Right renal pelvis (tissue), 4 donors: ENCODE measurements around the gene CHRM4. TPM values are rescaled to one million over a fixed set of nuclear protein-coding genes. Genes with fewer than 3 reads are reported as not detected.

Experiments
- DNase-seq, 4 donors: peaks; one replicate each; pipeline ENCODE4 v3.0.0-alpha.2; 2013; ENCODE audit warnings: low read depth in 4 of 4, low spot score in 3 of 4, missing footprints in 1 of 4
- polyA plus RNA-seq, 4 donors: library from polyadenylated mRNA; unstranded; fragments of 120-200 nt; gene quantifications; one replicate each; pipeline ENCODE4 v1.2.1, GENCODE V29; 2013; ENCODE audit not compliant: insufficient read length in 4 of 4

CHRM4 gene
- polyA plus RNA-seq, 4 donors: 0.22 to 0.34 (median 0.27) TPM

DNA sequence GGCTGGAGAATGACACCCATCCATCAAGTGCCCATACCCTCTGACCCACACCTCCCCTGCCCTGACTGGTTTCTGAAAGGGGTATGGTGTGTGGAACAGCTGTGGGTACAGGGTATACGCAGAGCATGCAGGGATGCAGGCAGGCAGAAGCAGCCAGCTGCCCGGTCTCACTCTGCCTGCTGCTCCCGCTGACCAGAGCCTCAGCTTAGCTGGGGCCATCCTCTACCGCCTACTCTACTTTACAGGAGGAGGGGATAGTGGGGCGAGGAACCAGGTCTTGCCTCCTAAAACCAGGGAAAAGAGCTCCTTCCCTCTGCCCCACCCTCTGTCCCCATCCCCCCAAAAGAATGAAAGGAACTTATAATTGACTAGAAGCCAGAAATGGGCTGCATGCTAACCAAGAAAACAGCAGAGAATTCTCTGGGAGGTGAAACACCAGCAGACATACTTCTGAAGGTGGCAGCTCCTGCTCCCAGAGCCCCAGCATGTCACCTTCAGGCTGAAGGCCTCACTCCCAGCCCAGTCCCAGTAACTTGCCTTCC is 13.0 kb upstream of the CHRM4 start:
- DNase-seq: no peak

DNA sequence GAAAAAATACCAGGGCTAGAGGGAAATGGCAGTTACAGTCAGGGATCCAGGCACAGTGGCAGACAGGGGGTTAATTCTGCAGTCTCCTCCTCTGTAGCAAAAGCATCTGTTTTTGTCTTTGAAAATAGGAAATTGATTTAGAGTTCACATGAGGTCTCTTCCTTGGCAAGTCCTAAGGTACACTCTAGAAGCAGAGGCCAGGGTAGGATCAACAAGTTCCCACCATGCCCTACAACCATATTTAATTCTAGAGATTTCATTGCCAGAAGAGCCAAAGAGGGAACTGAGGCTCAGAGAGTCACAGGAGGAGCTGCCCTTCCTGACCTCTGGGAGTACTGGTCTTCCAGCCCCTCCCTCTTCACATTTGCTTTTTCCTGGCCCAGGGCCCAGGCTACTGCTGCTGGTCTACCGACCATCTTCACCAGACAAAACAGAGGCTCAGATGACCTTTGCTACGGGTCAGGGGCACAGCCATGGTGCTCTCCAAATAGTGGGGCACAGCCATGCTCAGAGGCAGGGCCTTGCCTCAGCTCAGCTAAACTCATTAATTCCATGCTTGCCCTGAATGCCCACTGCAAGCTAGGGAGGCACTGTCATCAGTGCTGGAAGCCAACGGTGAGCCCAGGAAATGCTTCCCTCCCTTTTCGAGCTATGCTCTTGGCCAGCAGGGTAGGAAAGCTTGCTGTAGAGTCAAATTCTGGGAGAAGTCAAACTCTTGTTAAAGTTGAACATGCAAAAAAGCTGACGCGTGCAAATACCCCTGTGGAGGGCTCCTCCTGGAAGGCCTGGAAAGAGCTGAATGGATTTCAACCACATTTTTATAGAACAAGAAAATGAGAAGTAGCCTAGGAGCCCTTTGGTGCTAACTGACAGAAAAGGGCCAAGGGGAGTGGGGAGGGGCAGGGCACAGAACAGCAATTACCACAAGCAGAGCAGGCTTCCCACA is 11.7 kb upstream of the CHRM4 start:
- no peak for DNase-seq

DNA sequence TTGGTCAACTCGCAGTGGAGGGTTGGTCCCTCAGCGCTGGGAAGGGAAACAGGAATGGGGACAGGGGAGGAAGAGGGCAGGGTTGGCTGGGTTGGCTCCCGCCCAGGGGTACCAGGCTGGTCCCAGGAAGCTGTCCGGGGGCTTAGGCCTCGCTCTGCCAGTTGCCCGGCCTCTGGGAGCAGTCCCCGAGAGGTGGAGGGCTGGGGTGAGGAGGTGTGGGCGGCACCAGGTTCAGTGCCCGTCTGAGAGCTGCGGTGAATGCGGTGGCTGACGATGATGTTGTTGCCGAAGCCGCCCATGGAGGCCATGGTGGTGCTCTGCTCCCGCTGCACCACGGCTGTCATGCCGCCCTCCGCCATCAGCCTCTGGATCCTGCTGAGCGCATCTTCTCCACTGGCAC is 6.0 kb upstream of the CHRM4 start:
- DNase-seq: no peak

DNA sequence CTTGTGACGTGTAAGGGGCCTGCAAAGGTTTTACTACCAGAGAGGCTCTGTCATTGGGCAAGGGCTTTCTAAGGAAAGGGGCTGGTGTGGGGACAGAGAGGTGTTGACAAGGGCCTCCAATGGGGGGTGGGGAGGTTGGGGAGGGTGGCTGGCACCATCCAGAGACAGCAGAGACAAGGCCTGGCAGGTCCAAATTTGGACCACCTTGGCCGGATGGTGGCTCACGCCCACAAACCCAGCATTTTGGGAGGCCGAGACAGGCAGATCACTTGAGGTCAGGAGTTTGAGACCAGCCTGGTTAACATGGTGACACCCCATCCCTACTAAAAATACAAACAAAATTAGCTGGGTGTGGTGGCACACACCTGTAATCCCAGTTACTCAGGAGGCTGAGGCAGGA is 2.2 kb upstream of the CHRM4 start:
- no peak for DNase-seq

DNA sequence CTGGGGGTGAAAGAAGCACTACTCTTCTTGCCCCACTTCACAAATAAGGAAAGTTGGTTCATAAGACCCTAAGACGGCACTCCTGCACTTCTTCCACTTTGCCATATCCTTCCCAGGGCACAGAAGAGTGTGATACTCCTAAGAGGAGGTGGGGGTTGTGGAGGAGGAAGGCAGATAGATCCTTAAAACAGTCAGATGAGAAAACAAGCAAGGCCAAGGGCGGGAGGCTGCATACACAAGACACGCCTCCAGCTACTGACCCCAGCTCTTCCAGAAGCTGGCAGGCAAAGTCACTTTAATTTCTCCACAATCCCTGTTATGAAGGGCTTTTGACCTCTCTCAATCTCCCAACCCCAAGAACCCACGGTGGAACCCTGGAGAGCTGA is 1.6 kb upstream of the CHRM4 start:
- no peak for DNase-seq

DNA sequence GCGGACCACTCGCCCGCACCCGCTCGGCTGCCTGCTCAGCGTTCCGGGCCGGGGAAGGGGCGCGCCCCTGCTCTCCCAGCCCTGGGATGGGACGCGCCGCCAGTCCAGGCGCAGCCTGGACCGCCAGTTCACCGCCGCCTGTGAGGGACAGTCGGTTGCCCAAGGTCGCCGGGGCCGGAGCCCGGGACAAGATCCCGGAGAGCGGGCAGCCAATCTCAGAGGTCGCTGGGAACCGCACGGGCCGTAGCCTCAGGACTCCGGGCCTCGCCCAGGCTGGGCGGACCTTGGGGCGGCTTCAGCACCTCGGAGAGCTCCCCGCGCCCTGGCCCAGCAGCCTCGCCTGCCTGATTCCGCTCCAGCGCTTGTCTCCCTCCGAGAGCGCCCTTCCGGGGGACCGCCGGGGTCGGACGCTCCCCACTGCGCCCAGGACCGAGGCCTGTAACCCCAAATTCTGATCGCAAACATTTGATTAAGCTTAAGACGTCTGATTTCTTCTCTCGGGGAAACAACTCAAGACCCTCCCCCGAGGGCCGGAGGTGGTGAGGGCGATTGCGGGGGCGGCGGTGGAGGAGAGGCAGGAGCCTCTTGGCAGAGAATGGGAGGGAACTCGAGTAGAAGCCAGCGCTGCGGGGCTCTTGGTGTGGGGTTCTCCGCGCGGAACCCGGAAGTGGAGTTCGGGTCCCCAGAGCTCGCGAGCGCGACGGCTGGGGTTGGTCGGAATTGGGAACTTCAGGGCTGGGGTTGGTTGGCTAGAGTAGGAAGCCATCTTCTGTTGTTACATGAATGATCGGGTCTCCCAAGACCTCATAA is 1.1 kb upstream of the CHRM4 start:
- DNase-seq: no peak

DNA sequence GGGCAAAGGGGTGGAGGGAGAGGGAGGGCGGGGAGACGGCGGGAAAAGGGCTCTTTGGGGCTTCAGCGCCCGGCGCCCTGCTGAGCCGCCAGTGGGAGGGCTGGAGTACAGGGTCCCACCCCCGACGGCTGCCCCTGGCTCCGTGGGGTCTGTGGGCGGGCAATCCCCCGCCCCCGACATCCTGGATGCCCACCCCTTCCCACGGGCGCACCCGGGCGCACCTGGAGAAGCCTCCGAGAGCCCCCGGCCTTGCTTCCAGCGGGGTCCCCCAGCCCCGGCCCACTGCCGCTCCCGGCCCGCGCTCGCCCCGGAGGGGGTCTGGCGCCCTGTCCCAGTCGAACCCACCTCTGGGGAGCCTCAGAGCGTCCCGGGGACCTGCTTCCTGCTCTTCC is 394 bp downstream of the CHRM4 start:
- no peak for DNase-seq

DNA sequence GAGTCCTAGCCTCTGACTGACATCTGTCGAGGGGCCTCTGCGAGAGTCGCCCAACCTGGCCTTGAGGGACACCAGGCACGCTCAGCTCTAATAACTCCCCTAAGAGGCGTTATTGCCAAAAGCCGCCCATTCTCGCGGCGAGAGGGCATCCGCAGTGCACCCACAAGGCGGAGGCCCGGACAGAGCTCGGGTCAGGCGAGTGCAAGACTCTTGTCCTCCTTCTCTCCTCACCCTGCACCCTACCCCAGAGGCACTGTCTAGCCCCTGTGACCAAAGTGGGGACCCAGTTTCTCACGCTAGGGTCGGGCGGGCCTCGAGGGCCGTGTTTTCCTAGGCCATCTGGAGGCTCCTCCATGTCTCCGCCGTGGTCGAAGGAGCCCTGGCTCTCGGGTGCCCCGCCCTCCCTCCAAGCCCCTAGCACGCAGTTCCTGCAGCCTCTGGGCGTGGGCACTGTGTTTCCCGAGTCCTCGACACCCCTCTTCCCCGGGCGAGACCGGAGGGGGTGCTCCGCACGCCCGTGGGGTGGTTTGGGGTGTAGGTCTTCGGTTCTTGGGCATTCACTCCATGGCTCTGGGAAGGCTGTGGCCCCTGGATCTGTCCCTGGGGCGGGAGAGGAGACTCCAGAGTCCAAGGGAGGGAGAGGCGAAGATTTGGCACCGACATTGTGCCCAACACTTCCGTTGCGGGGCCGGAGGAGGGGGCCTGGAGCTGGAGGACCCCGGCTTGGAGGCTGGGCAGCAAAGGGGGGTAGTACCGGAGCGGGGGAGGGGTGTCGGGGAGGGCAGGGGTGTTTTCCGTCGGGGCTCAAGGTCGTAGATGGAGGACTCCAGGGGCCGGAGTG is 1.0 kb downstream of the CHRM4 start:
- DNase-seq: no peak

DNA sequence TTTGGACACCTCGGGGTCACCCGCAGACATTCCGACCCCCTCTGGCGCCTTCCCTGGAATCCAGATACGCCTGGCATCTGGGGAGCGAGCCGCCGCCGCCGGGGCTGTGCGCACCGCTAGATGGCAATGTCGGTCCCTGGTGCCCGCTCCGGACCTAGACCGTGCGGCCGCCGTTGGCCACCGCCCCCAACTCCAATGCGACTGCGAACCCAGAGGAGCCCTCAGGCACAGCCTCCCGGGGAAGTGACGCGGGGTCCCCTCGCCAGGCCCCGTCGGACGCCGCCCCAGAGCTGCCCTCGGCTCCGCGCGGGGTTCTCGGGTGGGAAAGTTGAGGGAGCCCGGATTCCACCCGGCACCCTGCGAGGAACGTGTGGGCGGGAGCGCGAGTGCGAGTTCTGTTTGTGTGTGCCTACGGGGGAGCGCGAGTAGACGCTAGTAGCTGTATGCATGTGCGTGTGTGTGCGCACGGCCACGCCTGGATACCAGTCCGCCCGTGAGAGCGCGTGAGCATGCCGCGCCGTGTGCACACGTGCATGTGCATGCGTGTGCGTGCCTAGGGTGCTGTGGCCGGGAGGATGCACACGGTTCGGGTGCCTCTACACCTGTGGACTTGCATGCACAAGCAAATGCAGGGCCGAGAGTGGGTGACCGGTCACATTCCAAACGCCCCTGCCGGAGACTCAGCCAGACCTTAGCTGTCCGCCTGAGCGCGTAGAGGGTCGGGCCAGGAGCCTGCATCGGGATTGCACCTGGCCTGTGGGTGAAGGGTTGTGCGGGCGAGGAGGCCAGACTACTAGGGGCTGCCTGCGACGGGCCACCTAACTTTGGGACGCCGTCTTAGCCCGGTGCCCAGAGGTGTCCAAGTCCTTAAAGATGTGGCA is 1.9 kb downstream of the CHRM4 start:
- DNase-seq: no peak

DNA sequence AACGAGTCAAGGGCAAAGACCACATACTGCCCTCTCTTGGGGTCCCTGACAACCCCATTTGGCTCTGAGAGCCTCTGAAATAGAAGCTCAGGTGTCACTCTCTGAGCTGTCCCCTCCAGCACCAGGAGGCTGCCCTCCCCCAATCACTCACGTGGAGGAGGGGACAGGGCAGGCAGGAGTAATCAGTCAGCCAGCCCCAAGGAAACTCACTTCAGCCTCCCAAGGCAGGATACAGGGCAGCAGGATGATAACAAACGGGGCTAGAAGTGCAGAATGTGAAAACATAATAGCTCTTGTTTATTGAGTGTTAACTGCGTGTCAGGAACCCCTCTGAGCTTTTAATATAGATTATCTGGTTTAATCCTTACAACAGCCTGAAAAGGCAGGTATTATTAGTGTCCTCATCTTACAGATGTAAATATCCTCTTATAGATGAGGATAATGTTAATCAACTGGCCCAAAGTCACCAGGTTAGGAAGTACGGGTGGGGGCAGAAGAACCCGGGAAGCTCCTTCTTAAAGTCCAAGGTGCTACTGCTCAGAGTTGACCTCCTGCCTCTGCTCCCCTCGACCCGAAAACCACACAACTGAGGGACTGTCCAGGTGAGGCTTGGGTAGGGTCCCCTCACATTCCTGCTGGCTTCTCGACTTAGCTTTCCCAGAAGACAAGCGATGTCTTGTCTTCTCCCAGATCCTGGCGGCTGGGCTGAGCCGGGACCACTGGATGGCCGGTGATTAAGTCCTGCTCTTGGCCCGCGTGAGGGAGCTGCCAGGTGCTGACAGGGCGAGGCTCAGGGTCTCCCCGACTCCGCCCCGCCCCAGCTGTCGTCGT is 2.7 kb downstream of the CHRM4 start:
- DNase-seq: no peak

DNA sequence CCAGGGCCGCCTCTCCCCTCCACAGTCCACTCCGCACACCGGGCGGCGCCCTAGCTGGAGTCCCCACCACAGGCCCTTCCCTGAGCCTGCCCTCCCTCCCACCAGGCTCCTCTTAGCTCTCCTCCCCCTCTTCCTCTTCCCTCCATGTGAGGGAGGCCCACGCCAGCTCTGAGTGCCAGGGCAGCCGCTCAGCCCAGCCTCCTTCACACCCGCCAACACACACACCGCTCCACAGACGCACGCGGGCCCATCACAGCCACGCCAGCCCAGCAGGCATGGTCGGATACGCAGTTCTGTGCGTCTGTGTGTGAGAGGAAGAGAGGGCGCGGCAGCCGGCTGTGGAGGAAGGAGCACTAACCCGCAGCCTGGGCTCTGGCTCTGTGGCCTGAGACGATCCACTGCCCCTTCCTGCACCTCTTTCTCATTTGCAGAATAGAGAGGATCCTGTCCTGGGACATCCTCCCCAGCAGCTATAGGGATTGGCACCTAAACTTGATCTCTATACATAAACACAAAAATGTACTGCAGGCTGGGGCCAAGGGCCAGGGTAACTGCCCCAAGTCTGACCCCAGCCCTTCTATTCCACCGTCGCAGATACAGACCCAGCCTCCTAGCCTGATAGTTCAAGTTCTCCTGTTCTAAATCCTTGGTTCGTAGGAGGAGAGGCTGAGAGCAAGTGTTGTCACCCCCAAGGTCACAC is 3.5 kb downstream of the CHRM4 start:
- no peak for DNase-seq

DNA sequence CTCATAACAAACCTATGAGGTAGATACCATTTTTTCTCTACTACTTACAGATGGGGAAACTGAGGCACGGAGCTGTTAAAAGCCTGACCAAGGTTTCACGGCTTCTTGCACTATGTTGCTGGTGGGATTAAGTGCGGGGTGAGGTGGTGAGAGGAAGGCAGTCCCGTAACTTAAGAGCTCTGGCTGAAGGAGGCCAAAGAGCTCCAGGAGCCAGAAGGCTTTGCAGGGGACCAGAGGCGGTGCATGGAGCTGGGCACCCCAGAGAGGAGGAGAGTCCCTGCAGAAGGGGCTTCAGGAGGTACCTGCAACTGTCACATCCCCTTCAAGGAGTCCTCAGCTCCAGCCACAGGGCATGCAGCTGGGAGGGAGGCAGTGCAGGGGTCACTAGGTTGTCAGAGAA is 4.1 kb downstream of the CHRM4 start:
- no peak for DNase-seq

DNA sequence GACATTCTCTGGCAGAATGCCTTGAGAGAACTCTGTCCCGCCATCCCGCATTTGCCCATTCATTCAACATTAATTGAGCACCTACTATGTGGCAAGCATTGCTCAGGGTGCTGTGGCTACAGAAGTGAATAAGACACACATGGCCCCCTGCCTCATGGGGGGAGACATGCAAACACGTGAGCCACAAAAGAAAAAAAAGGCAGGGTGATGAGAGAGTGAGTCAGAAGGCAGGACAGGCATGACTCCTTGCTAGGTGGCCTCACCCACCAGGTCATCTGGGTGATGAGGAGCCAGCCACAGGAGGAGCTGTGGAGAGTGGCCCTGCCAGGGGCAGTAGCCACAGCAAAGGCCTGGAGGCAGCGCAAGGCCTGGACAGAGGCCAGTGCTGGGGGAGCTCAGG is 4.9 kb downstream of the CHRM4 start:
- no peak for DNase-seq

DNA sequence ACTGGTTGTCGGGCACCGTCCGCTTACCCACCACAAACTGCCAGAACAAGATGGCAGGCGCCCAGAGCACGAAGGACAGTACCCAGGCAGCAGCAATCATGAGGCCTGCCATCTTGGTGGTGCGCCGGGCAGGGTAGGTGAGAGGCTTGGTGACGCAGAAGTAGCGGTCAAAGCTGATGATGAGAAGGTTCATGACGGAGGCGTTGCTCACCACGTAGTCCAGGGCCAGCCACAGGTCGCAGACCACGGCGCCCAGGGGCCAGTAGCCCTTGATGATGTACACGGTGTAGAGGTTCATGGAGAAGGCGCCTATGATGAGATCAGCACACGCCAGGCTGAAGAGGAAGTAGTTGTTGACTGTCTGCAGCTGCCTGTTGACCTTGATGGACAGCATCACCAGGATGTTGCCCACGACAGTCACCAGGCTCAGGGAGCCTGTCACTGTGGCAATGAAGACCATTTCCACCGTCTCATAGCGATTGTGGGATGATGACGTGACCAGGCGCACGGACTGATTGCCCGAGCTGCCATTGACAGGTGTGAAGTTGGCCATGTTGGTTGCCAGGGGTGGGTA is 5.5 kb downstream of the CHRM4 start:
- no peak for DNase-seq

DNA sequence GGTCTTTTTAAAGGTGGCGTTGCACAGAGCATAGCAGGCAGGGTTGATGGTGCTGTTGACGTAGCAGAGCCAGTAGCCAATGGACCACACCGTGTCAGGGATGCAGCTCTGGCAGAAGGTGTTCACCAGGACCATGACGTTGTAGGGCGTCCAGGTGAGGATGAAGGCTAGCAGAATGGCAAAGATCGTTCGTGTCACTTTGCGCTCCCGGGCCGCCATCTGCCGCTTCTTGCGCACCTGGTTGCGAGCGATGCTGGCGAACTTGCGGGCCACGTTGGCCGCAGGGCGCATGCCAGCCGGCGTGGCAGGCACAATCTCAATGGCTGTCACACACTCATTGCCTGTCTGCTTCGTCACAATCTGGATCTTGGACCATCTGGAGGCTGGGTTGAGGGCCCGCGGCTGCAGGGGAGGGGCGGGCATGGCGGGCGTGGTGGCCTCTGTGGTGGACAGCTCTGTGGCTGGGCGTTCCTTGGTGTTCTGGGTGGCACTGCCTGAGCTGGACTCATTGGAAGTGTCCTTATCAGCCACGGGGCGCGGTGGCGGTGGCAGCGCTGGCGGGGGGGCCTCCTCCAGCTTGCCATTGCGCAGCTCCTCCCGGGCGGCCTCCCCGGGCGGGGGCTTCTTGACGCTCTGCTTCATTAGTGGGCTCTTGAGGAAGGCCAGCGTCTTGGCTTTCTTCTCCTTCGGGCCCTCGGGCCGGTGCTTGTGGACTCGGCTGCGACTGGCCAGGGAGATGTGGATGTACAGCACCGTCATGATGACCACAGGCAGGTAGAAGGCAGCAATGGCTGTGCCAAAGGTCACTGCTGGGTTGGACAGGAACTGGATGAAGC is 6.2 kb downstream of the CHRM4 start:
- no peak for DNase-seq

DNA sequence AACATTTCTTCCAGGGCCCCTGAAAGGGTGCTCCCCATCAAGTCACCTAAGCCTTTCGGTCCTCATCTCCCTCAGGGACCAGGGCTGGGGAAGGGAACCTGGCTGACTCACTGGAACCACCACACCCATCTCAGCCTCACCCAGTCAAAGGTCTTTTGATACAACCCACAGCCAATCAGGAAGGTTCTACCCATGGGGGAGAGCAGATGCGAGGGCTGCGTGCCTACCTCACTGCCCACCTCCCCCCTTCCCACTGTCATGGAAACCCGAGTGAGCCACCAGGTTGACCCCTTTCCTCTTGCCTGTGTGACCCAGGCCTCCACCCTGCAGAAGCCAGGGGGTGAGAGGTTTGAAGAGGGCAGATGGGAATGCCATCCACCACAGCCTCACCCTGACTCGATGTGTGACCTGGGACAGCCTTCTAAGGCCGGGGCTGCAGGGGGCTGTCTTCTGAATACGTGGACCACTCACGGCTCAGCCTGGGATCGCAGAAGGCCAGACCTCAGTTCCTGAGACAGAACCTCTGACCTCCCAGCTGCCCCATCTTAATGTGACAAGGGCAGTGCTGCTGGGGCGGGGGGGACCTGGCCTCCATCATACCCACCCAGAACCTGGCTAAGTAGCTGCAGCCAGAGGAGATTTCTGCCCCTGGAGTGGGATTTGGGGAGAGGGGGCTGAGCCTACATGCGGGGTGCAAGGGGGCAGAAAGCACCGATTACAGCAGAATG is 7.4 kb downstream of the CHRM4 start:
- DNase-seq: no peak
